DMS79 (cell line): Measurements from ENCODE around the gene LRG1.
"Not testable (repeated sequence)": the region's sequence is repeated elsewhere in the genome, so short reads cannot be mapped to it uniquely, and the experiment has no call there.

Experiments
- DNase-seq: peaks from one replicate; lab custom pipeline; 2025; lab: John Stamatoyannopoulos, UW

LRG1 gene

GRCh38 chr19:4527377-4527776 is 12.5 kb downstream of the LRG1 start:
- not testable (repeated sequence) for DNase-seq

DNA sequence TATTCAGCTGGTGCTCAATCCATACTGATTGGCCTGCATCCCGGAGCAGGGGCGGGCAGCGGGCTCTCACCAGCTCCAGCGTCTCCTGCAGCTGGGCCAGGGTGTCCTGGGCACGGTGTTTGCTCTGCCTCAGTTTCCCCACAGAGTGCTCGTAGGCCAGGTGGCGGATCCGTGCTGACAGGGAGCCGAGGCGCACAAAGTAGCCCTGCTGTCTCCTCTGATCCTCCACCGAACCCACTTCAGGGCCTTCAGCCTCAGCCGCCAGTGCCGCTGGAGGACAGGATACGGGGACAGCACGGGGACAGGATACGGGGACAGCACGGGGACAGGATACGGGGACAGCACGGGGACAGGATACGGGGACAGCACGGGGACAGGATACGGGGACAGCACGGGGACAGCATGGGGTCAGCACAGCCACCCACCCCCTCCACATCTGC is 14.3 kb downstream of the LRG1 start:
- no peak for DNase-seq

DNA sequence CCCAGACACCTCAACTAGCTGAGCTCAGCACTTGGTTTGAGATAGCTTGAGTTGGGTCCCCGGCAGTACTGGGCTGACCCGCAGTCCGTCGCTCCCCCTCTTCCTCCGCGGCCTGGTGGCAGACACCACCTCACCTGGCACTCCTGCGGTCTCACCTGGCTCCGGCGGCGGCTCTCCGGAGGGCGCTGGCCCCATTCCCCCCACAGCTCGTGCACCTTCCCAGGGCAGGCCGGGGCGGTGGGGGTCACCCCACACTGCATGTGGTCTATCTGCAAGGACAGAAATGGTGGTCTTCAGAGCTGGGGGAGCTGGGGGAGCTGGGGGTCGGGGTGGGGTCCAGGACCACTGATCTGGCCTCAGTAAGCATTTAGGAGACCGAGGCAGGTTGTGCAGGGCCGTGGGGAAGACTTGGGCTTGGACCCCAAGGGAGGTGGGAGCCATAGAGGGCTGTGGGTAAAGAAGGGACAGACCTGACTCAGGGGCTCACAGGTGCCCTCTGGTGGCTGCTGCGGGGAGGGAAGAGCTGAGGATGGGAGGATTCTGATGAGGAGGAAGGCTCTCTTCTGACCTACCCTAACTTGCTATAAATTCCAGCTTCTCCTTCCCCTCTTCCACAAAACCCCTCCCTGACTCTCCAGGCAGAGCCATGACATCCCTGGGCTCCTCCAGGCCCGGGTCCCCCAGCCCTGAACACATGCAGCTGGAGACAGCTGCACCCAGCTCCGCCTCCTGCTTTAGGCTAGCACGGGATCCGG is 14.9 kb downstream of the LRG1 start:
- DNase-seq = no peak

DNA sequence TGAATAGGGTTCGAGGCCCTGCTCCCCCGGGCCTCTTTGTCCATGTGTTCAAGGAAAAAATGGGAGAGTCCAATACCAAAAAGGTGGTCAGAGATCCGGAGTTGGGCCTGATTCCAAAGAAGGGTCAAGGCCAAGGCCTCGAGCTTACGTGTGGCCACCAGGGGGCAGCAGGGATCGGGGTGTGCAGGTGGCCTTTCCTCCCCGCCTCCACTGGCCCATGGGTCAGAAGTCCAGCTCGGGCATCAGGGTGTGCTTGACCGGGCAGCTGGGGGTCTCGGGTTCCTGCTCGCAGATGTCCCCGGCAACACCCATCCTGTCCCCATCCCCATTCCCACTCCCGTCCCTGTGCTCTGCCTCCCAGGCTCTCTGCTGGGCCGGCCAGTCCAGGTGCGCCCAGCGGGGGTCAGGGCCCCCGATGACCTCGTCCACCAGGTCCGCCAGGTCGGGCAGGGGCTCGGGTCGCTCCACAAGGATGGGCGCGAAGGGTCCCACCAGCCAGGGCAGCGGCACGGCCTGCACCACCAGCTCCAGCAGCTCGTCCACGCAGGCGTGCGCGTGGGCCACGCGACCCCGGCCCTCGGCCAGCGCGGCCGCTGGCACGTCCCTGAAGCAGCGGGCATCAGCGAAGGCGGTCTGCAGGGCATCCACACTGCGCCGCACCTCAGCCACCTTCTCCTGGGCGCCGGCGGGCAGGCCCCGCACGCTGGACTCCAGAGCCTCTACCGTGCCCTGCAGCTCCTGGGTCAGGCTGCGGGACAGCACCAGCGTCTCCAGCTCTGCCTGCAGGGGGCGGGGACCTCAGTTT is 16.3 kb downstream of the LRG1 start:
- DNase-seq = no peak

GRCh38 chr19:4522291-4523002 is 17.4 kb downstream of the LRG1 start:
- no peak for DNase-seq

DNA sequence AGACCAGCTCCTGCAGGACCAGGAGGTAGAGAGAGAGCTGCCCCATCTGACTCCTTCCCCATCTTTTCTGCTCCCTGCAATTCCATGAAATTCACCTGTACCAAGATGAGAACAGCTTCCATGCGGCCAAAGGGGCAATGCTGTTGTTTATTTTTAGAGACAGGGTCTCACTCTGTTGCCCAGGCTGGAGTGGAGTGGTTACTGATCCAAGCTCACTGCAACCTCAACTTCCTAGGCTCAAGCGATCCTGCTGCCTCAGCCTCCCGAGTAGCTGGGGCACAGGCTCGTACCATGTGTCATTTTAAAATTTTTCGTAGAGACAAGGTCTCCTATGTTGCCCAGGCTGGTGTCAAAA is 18.0 kb downstream of the LRG1 start:
- DNase-seq = no peak

DNA sequence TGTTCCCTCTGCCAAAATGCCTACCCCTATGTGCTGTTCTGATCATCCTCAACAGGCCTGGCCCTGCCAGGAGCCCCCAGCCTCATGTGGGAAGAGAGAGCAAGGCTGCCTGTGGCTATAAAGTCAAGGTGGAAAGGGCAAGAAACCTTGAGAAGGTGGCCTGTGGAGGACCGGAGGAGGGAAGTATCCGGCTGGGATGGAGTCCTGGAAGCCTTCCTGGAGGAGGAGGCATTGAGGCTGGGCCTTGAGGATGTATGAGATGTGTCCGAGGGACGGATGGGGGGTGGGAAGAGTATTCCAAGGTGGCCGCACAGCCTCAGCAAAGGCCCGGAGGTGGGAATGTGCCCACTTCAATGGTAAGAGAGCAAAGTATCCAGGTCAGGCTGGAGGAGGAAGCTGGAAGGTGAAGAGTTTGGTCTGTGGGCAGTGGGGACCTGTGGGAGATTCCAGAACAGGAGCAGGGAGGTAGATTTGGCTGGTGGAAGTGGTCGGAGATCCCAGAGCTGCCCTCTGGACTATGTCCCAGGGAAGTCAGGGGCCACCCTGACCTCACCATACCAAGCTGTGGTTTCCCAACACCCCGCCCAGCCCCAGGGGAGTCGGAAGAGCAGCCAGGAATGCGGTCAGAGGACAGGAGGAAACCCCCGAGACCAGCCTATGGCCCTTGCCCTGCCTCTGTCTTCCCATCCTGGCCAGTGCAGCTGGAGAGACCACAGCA is 18.5 kb downstream of the LRG1 start:
- no peak for DNase-seq

DNA sequence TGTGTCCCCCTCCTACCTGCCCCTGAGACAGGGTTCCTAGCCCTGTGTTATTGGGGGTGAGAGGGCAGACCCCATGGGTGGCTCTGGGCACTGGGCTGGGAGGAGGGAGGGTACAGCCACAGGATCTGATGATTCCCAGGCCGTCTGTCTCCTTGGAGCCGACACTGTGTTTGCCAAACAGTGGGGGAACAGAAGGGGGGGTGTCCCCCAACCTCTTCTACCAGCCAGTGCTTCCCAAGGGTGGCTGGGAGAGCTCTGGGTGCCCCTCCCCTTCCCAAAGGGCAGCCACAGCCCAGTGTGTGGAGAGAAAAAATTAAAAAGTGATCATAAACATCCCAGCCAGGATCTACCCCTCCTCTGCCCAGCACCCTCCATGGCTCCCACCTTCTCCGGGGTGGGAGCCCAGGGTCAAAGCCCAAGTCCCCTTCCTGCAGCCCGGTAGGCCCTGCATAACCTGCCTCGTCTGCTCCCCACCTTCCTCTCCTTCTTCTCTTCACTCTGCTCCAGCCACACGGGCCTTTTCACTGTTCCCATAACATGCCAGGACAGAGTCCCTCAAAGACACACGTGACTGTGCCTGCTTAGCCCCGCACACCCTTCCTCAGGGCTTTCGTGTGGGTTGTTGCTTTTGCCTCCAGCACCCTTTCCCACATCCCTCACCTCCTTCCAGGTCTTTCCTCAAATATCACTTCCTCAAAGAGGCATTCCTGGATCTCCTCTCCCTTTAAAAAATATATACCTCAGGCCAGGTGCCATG is 20.1 kb downstream of the LRG1 start:
- DNase-seq = no peak

DNA sequence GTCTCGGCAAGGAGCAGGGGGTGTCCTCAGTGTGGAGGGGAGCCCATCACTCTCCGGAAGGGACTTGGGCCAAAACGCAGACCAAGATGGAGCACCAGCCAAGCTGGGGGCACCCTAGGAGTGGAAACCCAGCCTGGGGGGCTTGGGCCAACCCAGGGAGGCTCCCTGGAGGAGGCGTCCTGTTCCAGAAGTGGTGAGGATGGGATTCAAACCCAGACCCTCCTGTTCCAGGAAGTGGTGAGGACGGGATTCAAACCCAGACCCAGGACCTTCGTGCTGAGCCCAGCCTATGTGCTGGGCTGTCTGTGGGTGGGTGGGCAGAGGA is 20.7 kb downstream of the LRG1 start:
- no peak for DNase-seq

DNA sequence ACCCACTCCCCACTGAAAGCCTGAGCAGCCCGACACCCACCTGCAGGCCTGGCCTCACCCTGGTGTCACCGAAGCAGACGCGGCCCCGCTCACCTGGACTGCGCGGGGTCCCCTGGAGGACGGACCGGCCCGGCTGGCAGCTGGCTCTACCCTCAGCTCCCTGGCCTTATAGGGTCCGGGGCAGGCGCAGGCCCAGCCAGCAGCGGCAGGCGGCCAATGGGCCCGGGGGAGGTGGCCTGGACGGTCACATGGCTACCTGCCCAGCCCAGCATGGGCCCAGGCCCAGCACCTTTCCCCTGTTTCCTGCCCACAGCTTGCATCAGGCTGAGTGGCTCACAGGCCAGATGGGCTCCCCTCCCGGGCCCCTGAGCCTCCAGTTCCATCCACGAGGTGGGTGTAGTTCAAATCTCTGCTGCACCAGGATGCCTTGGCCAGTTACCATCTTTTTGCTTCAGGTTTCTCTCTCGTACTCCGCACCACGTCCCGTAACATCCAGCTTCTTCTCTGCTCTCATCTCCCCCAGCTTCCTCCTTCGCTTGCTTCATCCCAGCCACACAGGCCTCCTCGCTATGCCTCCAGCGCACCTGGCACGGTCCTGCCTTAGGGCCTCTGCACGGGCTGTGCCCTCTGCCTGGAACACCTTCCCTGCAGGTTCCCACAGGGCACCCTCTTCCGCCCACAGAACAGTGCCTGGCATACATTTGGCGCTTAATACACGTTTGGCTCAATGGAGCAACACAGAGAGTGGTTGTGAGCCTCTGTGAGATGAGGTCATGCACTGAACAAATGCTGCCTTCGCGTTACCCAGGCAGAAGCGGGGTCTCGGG is 21.3 kb downstream of the LRG1 start, which contains the start of gene PLIN4:
PLIN4 (minus strand) TSS at position 142 of the 827 bp plus-strand sequence. CDS start 214 bp downstream, outside the sequence.
- DNase-seq = no peak

DNA sequence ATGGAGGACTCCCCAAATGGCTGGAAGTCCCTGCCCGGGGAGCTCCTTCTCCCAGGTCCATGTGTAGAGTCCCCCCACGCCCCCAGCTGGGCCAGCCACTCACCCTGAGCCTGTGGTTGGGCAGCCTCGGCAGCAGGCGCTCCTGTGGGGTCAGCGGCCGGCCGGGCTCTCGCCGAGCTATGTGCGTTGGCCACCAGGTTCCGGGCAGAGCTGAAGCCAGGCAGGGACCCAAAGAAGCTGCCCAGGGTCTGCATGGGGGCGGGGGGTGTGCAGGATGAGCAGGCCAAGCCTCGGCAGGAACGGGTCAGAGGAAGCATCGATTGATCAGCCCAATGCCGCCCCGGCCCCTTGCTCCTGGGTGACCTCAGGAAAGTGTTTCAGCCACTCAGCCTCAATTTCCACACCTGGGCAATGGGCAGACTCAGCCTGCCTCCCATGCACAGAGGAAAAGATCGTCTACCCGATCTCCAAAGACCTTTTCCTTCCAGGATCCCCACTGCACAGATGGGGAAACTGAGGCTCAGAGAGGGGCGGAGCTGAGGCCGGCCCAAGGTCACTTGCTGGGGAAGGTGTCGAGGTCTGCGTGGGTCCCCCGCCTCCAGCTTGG is 22.3 kb downstream of the LRG1 start:
- no peak for DNase-seq

DNA sequence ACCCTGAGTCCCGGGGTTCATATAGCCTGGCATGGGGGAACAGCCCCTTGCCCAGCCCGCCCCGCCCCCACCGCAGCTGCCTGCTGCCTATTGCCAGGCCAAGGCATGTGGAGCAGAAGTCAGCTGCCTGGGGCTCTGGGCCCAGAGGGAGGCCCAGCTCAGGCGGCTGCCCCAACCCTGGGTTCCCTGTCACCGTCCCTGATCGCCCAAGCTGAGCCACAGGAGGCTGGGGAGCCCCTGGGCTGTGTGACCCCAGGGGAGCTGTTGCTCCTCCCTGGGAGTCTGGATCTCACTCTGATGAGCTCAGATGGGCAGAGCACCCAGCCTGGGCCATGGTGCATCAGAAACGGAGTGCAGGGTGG is 22.9 kb downstream of the LRG1 start:
- DNase-seq = no peak

DNA sequence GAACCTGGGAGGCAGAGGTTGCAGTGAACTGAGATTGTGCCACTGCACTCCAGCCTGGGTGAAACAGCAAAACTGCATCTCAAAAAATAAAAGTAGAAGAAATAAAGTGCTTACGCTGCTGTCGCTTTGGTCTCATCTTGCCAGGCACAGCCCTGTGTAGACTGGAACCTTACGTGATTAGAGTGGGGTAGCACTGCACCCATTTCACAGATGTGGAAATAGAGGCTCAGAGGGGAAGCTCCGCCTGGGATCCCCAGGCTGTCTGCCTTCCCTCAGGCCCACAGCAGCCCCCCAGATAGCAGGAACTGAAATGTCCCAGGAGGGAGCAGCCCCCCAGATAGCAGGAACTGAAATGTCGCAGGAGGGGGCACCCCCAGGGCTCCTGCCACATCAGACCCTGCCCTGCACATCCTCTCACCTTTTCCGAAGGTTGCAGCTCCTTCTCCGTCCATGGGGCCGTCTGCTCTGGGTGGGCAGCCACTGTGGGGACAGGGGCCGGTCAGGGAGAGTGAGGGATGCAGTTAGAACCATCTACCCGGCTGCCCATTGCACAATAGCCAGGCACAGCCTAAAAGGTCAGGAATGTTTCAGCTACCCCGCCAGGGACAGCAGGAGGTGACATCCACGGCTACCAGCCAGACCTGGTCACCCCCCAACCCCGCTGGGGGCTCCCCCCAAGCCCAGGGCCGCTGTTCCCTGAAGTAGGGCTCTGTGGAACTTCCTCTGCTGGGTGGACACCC is 23.5 kb downstream of the LRG1 start:
- no peak for DNase-seq

GRCh38 chr19:4515732-4516131 is 24.1 kb downstream of the LRG1 start:
- DNase-seq = no peak

DNA sequence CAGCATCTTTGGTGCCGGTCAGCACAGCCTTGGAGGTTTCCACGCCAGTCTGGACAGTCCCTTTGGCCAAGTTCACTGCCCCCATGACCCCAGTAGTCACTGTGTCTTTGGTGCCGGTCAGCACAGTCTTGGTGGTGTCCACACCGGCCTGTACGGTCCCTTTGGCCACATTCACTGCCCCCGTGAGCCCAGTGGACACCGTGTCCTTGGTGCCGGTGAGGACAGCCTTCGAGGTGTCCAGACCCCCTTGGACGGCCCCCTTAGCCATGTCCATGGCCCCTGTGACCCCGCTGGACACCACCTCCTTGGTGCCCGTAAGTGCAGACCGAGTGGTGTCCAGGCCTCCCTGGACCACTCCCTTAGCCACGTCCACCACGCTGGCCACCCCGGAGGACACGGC is 26.6 kb downstream of the LRG1 start:
- DNase-seq = no peak

DNA sequence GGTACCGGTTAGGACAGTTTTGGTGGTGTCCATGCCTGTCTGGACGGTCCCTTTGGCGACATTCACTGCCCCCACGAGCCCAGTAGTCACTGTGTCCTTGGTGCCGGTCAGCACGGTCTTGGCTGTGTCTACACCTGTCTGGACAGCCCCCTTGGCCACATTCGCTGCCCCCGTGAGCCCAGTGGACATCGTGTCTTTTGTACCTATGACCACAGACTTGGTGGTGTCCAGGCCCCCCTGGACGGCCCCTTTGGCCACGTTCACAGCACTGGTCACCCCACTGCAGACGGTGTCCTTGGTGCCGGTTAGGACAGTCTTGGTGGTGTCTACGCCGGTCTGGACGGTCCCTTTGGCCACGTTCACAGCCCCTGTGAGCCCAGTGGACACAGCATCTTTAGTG is 27.8 kb downstream of the LRG1 start:
- no peak for DNase-seq

GRCh38 chr19:4511300-4512054 is 28.4 kb downstream of the LRG1 start:
- no peak for DNase-seq

DNA sequence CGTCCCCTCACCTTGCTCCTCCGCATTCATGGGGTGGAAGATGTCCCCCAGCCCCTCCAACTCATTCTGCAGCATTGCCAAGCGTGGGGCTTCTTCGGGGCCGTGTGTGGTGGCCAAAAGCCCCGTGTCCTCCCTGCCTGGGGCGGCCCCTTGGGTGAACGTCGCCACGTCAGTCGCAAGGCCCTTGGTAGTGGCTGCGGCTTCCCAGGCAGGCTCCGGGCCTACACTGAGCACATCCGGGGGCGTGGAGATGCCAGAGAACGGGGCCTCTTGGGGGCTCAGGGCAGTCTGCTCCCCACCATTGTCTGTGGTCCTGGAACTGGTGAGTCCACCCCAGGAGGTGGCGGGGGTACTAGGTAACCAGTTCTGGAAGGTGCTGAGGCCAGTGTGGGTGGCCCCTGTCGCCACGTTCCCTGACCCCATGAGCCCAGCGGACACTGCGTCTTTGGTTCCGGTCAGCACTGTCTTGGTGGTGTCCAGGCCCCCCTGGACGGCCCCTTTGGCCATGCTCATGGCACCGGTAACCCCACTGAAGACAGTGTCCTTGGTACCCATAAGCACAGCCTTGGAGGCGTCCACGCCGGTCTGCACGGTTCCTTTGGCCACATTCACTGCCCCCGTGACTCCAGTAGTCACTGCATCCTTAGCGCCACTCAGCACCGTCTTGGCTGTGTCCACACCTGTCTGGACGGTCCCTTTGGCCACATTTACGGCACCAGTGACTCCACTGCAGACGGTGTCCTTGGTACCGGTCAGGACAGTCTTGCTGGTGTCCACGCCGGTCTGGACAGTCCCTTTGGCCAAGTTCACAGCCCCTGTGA is 29.2 kb downstream of the LRG1 start:
- no peak for DNase-seq
